ENCODE results near the gene MBD4.

MBD4 gene

DNA sequence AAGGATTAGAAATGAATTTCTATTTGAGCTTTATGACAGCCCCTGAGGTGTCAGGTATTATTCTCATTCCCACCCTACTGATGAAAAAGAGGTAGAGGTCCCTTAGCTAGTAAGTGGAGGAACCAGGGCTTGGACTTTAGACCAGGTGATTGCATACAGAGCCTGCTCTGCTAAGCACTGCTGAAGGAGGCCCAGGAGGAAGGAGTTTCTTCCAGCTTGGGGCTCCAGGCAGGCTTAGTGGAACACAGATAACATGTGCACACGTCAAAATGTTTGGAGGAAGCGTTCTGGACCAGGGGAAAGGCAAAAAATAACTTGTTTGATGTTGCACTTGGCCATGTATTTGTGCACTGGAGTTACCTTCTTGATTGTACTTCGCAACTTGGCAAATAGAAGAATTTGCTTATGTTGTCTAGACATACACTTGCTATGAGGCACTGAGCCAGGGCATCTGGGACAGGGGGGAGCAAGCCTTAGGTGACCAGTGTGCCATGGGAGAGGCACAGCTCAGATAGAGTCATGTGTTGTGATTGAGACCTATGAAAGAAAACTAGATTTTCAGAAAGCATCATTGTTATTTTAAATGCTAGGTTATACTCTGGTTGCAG lies 22.7 kb upstream of the MBD4 start:
- no peak for DNase-seq

DNA sequence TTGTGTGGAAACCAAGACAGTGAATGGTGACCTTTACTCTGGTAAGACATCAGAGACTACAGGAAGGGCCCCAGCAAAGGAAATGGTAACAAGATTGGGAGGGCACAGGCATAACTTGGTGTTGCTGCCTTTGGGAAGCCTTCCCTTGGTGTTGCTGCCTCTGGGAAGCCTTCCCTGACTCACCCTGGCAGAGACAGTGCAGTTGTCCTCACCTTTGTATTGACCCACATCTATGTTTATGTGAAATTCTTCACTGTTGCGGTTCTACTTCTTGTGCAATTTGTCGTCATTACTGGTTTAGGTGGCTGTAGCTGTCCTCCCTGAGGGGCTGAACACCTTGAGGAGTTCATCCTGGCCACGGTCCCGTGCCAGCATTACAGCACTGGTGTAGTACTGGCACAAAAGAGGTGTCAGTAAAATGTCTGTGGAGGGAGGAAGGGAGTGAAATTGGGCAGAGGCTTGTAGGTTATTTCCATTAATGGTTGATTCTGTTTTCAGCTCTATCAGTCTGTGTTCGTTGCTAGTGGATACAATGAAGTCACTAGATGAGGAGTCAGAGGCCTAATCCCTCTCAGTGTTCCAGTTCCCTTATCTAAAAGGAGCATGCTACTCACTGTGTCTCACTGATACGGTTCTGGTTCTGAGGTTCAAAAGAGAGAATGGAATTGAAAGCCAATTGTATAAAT lies 21.9 kb upstream of the MBD4 start:
- DNase-seq = no peak

DNA sequence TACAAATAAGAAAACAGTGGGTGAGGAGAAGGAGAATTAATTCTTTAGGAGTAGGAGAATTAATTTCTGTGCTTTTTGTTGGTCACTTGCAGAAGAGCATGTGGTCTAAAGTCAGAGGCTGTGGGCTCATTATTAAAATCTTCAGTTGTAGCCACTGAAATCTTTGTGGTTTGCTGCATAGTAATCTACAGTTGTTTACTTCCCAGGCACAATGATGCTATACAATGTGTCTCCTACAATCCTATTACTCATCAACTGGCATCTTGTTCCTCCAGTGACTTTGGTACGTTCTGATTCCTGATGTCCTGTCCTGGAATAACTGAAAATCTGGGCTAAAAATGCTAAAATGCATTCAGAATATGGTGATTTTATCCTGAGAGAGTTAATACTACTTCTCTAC lies 21.3 kb upstream of the MBD4 start:
- no peak for DNase-seq

- DNase-seq = no peak
Observed at GRCh38 chr3:129460572-129460971, 20.8 kb upstream of the MBD4 start.

DNA sequence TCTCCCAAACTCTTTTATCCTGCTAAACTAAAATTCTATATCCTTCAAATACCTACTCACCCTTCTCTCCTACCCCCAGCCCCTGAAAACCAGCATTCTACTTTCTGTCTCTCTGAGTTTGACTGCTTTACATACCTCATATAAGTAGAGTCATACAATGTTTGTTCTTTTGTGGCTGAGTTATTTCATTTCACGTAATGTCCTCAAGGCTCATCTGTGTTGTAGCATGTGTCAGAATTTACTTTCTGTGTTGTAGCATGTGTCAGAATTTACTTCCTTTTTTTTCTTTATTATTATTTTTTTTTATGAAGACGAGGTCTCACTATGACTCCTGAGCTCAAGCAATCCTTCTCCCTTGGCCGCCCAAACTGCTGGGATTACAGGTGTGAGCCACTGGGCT lies 20.4 kb upstream of the MBD4 start:
- no peak for DNase-seq

DNA sequence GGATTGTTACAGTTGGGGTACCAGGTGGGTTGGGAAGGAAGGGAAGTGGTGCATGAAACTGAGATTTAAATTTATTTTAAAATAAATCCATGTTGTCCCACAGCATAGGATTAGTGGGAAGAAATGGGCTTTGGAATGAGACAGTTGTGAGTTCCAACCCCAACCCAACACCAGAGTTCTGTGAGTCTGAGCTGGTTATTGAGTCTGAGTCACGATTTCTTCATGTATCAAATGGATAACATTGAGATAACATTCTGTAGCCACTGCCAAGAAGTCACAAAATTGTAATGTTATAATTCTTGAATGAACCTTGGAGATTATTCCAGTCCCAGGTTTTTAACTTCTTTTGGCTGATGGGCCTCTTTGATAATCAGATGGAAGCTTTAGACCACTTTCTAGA lies 14.0 kb upstream of the MBD4 start:
- no peak for DNase-seq

GRCh38 chr3:129449279-129450115 lies 9.7 kb upstream of the MBD4 start:
- DNase-seq = no peak

- no peak for DNase-seq
Observed at GRCh38 chr3:129448186-129448895, 8.6 kb upstream of the MBD4 start.

- DNase-seq = no peak
Observed at GRCh38 chr3:129446926-129447325, 7.2 kb upstream of the MBD4 start.

DNA sequence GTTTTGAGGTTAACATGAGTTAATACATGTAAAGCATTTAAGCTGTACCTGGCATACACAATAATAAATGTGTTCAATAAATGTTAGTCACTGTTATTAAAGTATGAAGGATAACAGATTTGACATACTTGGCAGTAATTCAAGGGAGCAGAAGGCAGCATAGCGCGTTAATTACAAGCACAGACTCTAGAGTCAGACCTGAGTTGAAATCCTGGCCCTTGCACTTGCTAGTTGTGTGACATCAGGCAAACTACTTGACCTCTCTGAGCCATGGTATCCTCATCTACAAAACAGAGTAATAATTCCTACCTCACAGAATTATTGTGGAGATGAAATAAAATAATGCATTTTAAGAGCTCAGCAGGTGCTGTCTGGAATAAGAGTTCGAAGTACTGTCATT lies 5.7 kb upstream of the MBD4 start:
- DNase-seq = no peak

DNA sequence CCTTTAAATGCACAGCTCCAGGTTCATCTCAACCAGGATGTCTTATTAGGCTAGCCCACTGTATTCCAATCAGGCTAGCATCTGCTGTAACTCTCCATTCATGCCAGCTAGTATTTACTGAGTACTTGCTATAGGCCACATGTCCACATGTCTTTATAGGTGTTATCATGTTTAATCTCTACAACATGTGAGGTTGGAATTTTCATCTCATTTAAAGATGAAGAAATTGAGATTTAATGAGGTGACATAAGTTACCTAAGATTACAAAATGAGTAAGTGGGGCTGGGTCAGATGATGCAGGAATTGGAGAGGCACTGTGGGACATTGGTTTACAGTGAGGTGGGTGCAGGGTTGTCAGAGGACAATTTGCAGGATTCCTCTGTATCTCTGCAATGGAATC lies 3.2 kb upstream of the MBD4 start:
- no peak for DNase-seq

- no peak for DNase-seq
Observed at GRCh38 chr3:129442486-129442885, 2.7 kb upstream of the MBD4 start.

GRCh38 chr3:129441782-129442181 lies 2.0 kb upstream of the MBD4 start:
- DNase-seq = no peak

GRCh38 chr3:129441215-129441614 lies 1.5 kb upstream of the MBD4 start:
- no peak for DNase-seq

DNA sequence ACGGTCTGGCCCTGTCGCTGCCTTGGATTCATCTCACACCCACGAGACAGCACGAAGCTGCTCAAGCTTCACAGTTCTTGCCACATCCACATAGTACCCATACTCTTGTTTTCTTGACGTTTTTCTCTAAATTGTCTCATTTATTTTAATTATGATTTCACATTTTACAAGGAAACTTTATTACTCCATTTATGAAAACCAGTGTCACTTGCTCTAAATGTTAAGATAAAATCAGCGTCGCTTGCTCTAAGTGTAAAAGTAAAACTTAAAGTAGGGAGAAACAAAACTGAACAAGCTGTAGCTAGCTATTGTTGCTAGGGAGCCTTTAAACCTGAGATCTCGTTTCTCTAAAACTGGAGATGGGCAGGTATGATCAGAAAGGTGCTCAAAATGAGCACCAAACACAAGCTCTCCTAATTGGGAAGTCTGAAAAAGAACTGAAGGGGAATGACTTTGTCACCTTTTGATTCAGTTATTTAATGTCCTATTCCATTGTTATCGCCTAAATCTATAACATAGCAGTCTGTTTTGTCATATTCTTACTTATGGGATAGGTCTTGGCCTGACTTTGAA lies 956 bp upstream of the MBD4 start:
- DNase-seq = no peak

DNA sequence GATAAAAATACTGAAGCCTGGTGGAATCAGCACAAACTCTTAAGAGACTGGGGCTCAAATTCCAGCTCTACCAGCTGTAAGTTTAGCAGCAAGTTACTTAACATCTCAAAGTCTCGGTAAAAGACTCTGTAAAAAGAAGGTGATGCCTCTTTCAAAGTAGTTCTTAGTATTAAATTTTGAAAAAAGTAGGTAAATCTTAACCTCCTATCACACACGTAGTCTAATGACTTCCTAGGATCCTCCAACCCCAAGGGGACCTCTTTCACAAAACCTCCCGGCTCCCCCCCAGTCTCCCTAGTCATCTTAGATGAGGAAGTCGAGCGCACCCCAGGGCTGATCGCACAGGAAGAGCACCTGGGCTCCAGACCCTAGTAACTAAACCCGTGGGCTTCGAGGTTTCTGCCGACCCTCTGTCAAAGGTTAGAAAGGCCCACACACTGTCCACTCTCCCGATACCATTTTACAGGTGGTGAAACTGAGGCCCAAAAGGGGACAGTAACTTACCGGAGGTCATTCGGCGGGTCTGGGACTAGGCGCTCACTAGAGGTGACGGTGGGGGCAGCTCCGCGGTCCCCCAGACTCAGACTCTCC lies 427 bp downstream of the MBD4 start:
- no peak for DNase-seq

DNA sequence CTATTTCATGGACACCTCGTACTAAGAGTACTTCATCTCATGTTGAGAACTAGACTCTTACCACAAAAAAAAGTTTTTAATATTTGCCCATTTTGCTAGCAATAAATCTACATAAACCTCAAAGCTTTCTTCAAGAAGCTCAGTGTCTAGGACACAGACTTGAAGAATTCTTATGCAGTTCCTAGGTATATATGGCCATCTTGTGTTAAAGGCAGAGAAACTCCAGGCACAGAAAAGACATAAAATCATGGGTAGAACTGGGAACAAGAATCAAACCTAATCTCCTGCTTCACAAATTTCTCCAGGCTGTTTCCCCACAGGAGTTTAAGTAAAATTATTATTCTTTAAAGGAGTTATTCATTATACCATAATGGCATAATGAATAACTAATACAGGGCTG lies 4.4 kb downstream of the MBD4 start:
- DNase-seq = no peak

- no peak for DNase-seq
Observed at GRCh38 chr3:129434140-129434539, 5.6 kb downstream of the MBD4 start.

GRCh38 chr3:129433565-129433964 lies 6.2 kb downstream of the MBD4 start:
- DNase-seq = no peak

DNA sequence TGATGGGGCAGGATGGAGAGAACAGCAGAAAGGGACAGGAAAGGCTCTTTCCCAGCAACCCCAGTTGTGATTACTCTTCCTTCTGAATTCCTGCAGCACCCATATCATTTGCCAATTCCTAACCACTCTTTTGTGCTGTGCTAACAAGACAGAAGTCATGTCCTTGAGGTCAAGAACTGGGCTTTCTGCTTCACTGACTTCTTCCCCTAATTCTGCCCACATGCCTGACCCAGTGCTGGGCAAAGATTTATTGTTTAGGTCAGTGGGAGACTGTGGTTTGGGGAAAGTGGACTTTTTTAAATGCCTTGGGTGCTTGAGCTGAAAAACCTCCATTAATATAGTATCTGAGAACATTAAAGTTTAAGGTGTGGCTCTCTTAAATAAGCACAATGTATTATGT lies 7.1 kb downstream of the MBD4 start:
- no peak for DNase-seq

GRCh38 chr3:129432036-129432435 lies 7.7 kb downstream of the MBD4 start:
- DNase-seq = no peak

- DNase-seq = no peak
Observed at GRCh38 chr3:129429602-129430001, 10.1 kb downstream of the MBD4 start.

DNA sequence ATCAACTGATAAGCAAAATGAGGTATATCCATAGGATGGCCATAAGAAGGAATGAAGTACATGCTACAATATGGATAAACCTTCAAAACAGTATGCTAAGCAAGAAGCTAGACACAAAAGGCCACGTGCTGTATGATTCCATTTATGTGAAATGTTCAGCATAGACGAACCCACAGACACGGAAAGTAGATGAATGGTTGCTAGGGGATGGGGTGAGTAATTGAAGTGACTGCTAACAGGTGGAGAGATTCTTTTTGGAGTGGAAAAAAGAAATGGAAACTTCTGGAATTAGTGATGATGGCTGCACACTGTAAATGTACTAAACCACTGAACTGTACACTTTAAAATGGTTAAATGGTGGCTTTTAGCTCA lies 10.7 kb downstream of the MBD4 start:
- DNase-seq = no peak

Data from NCI-H1436 (cell line).